ENCODE results near the gene C6orf163.

GRCh38 chr6:87396595-87397392, 52.2 kb downstream of the C6orf163 start:
- TF ChIP-seq CTCF (IDR thresholded peaks at IDR 0.05; ENCODE audit: borderline replicate concordance, extremely low read depth, low read length, poor library complexity, severe bottlenecking) = no peak
- TF ChIP-seq EZH2 (IDR thresholded peaks at IDR 0.05; ENCODE audit: borderline replicate concordance, low read depth, low read length, severe bottlenecking) = no peak
